ENCODE data around the gene CLEC3B. TPM values are rescaled to one million over a fixed set of nuclear protein-coding genes. Genes with fewer than 3 reads are reported as not detected.
A peak's percentile ranks its signal among the peaks of the same experiment; 100 is the strongest.
"Not testable (repeated sequence)": the region's sequence is repeated elsewhere in the genome, so short reads cannot be mapped to it uniquely, and the experiment has no call there.

CLEC3B gene
- total RNA-seq, 1 donor from 2014 or later = 217 TPM

DNA sequence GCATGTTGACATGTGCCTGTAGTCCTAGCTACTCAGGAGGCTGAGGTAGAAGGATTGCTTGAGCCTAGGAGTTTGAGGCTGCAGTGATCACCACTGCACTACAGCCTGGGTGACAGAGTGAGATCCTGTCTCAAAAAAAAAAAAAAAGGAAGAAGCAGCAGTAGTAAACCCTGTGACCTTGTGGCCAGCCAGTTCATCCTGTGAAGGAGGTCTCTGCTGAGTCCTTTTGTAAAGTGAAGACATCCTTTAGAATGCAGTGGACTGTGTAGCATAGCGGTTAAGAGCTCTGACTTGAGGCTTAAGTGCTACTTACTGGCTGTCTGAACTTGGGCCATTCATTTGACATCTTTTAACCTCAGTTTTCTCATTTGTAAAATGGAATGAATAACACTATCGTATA lies 41.8 kb upstream of the CLEC3B start:
- TF ChIP-seq, protein P1, sequence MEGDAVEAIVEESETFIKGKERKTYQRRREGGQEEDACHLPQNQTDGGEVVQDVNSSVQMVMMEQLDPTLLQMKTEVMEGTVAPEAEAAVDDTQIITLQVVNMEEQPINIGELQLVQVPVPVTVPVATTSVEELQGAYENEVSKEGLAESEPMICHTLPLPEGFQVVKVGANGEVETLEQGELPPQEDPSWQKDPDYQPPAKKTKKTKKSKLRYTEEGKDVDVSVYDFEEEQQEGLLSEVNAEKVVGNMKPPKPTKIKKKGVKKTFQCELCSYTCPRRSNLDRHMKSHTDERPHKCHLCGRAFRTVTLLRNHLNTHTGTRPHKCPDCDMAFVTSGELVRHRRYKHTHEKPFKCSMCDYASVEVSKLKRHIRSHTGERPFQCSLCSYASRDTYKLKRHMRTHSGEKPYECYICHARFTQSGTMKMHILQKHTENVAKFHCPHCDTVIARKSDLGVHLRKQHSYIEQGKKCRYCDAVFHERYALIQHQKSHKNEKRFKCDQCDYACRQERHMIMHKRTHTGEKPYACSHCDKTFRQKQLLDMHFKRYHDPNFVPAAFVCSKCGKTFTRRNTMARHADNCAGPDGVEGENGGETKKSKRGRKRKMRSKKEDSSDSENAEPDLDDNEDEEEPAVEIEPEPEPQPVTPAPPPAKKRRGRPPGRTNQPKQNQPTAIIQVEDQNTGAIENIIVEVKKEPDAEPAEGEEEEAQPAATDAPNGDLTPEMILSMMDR (IDR thresholded peaks at IDR 0.05) = no peak
- Histone ChIP-seq H3K4me1 (peaks cover 56% of the 10 kb centered on the region), H3K9me3 (no peaks in the 10 kb centered on the region), H3K27me3 (ENCODE audit: low read depth) (no peaks in the 10 kb centered on the region), H3K27ac (no peak overlapping the region), H3K4me3 (no peak overlapping the region), H3K36me3 (peaks cover under 1% of the 10 kb centered on the region)
- ATAC-seq = peak; percentile 20 to 30
- no peak for DNase-seq
- intact Hi-C loops (cut with DNase I) = no loop called here

DNA sequence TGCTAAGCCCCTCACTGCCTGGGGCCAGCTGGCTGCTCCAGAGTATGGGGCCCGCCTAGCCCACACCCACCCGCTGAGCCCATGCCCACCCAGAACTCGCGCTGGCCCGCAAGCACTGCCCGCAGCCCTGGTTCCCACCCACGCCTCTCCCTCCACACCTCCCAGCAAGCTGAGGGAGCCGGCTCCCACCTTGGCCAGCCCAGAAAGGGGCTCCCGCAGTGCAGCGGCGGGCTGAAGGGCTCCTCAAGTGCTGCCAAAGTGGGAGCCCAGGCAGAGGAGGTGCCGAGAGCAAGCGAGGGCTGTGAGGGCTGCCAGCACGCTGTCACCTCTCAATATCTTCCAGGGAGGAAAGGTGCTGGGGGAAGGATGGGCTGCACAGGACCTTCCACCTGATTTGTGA lies 39.8 kb upstream of the CLEC3B start:
- Histone ChIP-seq H3K36me3 (peaks cover 19% of the 10 kb centered on the region), H3K4me1 (peaks cover 43% of the 10 kb centered on the region)
- H3K27ac ChIP-seq; H3K4me3 ChIP-seq; DNase-seq; ATAC-seq; H3K27me3 ChIP-seq (ENCODE audit: low read depth); H3K9me3 ChIP-seq; intact Hi-C loops (cut with DNase I): not testable (repeated sequence)

DNA sequence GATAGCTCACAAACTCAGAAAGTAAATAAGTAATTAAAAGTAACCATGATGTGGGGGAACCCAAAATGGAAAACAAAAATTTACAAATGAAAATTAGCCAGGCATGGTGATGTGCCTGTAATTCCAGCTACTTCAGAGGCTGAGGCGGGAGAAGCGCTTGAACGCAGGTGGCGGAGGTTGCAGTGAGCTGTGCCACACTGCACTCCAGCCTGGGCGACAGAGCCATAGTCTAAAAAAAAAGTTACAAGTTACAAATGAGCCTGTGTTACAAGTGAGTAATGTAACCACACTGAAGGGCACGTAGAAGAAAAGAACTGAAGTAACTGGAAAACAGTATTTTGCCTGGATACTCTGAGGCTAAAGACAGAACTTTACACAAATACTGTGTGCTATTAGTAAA lies 38.8 kb upstream of the CLEC3B start:
- Histone ChIP-seq H3K27me3 (ENCODE audit: low read depth) (no peaks in the 10 kb centered on the region), H3K9me3 (no peaks in the 10 kb centered on the region), H3K4me3 (no peak overlapping the region), H3K4me1 (peaks cover 40% of the 10 kb centered on the region), H3K36me3 (peaks cover 29% of the 10 kb centered on the region), H3K27ac (no peak overlapping the region)
- no peak for DNase-seq
- no peak for ATAC-seq
- TF ChIP-seq, protein P1 (IDR thresholded peaks at IDR 0.05) = no peak
- intact Hi-C loops (cut with DNase I) = no loop called here

DNA sequence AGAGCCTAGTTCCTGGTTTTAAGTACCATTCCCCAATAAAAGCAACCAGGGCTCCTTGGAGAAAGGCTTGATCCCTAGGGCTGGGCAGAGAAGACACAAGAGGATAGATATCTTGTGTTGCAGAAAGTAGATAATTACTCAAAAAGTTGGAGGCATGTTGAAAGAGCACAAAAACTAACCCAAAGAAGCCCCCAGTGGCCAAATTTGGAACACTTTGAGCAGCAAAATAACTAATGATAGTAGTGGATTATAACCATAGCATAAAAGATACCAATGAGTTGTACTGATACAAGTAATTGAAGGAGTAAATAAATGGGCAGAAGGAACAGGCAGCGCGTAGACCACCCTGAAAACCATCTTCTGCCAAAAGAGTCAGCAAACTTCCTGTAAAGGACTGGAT lies 38.0 kb upstream of the CLEC3B start:
- intact Hi-C loops (cut with DNase I) = no loop called here
- peaks cover 32% of the 10 kb centered on the region for H3K4me1 ChIP-seq
- no peak for ATAC-seq

DNA sequence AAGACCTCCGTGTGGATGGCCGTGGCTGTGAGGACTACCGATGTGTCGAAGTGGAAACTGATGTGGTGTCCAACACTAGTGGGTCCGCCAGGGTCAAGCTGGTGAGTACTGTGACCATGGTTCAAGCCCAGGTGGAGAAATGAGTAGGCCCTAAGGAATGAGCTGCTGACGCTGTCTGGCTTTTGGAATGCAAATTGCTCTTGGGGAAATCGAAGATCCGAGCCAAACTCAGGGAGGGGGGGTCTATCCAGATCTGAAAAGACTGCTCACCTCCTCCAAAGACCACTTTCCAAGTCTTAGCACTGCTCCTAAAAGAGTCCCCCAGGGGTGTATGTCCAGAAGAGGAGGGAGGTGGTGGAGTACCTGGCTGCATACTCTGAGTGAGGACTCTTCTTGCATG lies 37.0 kb upstream of the CLEC3B start:
- Histone ChIP-seq H3K4me1 (peaks cover 25% of the 10 kb centered on the region), H3K27ac (no peak overlapping the region), H3K27me3 (ENCODE audit: low read depth) (no peaks in the 10 kb centered on the region), H3K4me3 (no peak overlapping the region), H3K9me3 (no peaks in the 10 kb centered on the region), H3K36me3 (peaks cover 33% of the 10 kb centered on the region)
- ATAC-seq (no peak), DNase-seq (no peak)
- intact Hi-C loops (cut with DNase I) = no loop called here
- TF ChIP-seq, protein P1 (IDR thresholded peaks at IDR 0.05) = no peak

More for the DNA sequence above, 38.0 kb upstream of the CLEC3B start:
- TF ChIP-seq, protein P1 (IDR thresholded peaks at IDR 0.05) = peak; percentile 30
- no peaks in the 10 kb centered on the region for H3K9me3 ChIP-seq
- H3K4me3 ChIP-seq = no peak overlapping the region
- H3K27me3 ChIP-seq (ENCODE audit: low read depth) = no peaks in the 10 kb centered on the region
- no peak for DNase-seq
- peaks cover 33% of the 10 kb centered on the region for H3K36me3 ChIP-seq
- H3K27ac ChIP-seq = no peak overlapping the region

DNA sequence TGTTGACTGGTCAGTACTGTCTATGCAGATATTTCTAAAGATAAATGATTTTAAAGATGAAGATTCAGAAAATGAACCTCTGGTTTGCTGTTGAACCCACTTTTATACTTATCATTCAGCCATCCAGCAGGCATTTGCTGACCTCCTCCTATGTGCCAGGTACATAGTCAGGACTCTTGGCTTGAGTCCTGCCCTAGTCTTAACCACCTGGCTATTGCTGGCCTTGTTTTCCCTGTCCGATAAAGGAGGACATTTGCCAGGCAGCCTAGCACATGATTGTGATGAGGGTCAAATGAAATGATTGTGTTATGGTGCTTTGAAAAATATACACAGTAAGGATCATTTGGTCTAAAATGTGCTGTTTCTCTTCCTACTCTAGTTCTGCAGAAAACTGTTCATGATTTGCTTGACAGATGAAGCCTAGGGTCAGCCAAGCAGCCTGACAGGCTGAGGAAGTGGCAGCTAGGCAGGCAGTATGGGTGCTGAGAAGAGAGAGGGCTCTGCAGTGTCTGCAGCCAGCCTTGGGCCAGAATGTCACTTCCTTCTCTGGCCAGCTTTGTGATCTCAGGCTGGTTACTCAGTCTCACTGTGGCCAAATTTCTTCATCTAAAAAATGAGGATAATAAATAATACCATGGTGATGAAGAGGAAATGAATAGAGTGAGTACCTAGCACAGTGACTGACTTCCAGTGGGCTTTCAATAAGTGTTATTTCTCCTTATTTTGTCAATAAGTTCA lies 36.3 kb upstream of the CLEC3B start:
- peaks cover 22% of the 10 kb centered on the region for H3K4me1 ChIP-seq
- no peak overlapping the region for H3K27ac ChIP-seq

More for the DNA sequence above, 36.3 kb upstream of the CLEC3B start:
- TF ChIP-seq, protein P1 (IDR thresholded peaks at IDR 0.05) = no peak
- no peak overlapping the region for H3K4me3 ChIP-seq
- H3K27me3 ChIP-seq (ENCODE audit: low read depth) = no peaks in the 10 kb centered on the region
- no peaks in the 10 kb centered on the region for H3K9me3 ChIP-seq
- DNase-seq (no peak), ATAC-seq (peak; percentile 16 to 60)
- intact Hi-C loops (cut with DNase I) = no loop called here
- peaks cover 33% of the 10 kb centered on the region for H3K36me3 ChIP-seq

All from lower lobe of right lung (tissue), 2 donors.